ENCODE data around the gene INS. TPM values are rescaled to one million over a fixed set of nuclear protein-coding genes. Genes with fewer than 3 reads are reported as not detected.

INS gene
- total and polyA plus RNA-seq, 2 of the 8 experiments (the other 6 are each of a cell fraction or from before 2014, with no cell fraction given), result not detected

- TF ChIP-seq ATF3 (IDR thresholded peaks at IDR 0.05; ENCODE audit: insufficient read depth, low read depth, low read length) (no peak), SP2 (IDR thresholded peaks at IDR 0.05; ENCODE audit: low read length) (no peak), JUN (IDR thresholded peaks at IDR 0.05; ENCODE audit: low read depth, low read length) (no peak), PHF8 (conservative IDR thresholded peaks at IDR 0.05; ENCODE audit: low read depth, low read length) (no peak), KDM5A (IDR thresholded peaks at IDR 0.05; ENCODE audit: low read length) (no peak), TBP (IDR thresholded peaks at IDR 0.05; ENCODE audit: low read depth, low read length) (no peak), TAF7 (optimal IDR thresholded peaks at IDR 0.05; ENCODE audit: borderline replicate concordance, low read depth, low read length) (no peak), KDM1A (IDR thresholded peaks at IDR 0.05; ENCODE audit: borderline replicate concordance, low read length) (no peak), POLR2AphosphoS5 (IDR thresholded peaks at IDR 0.05; ENCODE audit: low read depth, low read length) (no peak), BRCA1 (IDR thresholded peaks at IDR 0.05; ENCODE audit: low read depth, low read length) (no peak), TCF12 (IDR thresholded peaks at IDR 0.05; ENCODE audit: low read depth, low read length) (no peak)
Observed at GRCh38 chr11:2127482-2128129, 33.4 kb downstream of the INS start (continued).

Measured in H1 (cell line).